GM12878 (cell line): ENCODE measurements around the gene CLK4. TPM values are rescaled to one million over a fixed set of nuclear protein-coding genes. Genes with fewer than 3 reads are reported as not detected.

ENCODE experiments used
- ATAC-seq: fragments of 200-7000 bp; cut with Tn5 transposase; 3 replicates; pipeline ENCODE4 v1.9.1; 2020; ENCODE audit warnings: mild to moderate bottlenecking, moderate library complexity
- BruUV-seq: library from RNA; stranded (reverse); fragments of 400-500 nt; replicated peaks from 2 replicates; lab custom pipeline; 2021; lab: Mats Ljungman, UMichigan
- CTCF ChIA-PET: fragments of 300-600 bp; sonication (Branson Sonifier 250); formaldehyde crosslinking; extraction: SDS; loops from one replicate; lab custom pipeline; 2021; ENCODE audit warnings: inconsistent platforms; lab: Yijun Ruan, JAX
- POLR2A ChIA-PET: fragments of 350-600 bp; formaldehyde crosslinking; extraction: SDS; loops from one replicate; lab custom pipeline; 2021; ENCODE audit warnings: inconsistent platforms; lab: Charles Lee
- RAD21 ChIA-PET: fragments of 300-600 bp; sonication (Branson Sonifier 250); formaldehyde crosslinking; loops from one replicate; lab custom pipeline; 2023; ENCODE audit warnings: antibody characterized with exemption; ENCODE audit not compliant: unreplicated experiment; lab: Charles Lee
- SMC1A ChIA-PET: fragments of 300-600 bp; sonication (Branson Sonifier 250); formaldehyde crosslinking; loops from one replicate; lab custom pipeline; 2023; ENCODE audit not compliant: unreplicated experiment, uncharacterized antibody; lab: Charles Lee
- DNase-seq: peaks from one replicate; pipeline ENCODE4 v3.0.0-alpha.2; 2011; ENCODE audit warnings: low read depth, low spot score
- FAIRE-seq: peaks from 3 replicates; lab custom pipeline; 2011; peaks lifted over from hg19 to GRCh38; lab: Jason Lieb, UNC
- H2AFZ ChIP-seq: 2 replicates; pipeline ENCODE4 v1.6.0; 2011; ENCODE audit warnings: low read depth, low read length, control low read depth; ENCODE audit not compliant: control insufficient read depth
- H3K27ac ChIP-seq: 2 replicates; pipeline ENCODE4 v1.5.1; 2011; ENCODE audit warnings: control low read depth; ENCODE audit not compliant: control insufficient read depth, insufficient read depth
- H3K27me3 ChIP-seq, 2 experiments: replicated peaks in 1 of 2; 2 replicates each; pipeline versions ENCODE4 v1.6.0 to v1.6.1; 2011; ENCODE audit warnings: low read length in 1 of 2; ENCODE audit not compliant: control insufficient read depth in 2 of 2, insufficient read depth in 2 of 2
- H3K36me3 ChIP-seq, 2 experiments: 2 replicates each; pipeline ENCODE4 v1.5.1; 2011; ENCODE audit warnings: low read length in 1 of 2; ENCODE audit not compliant: control insufficient read depth in 2 of 2, insufficient read depth in 2 of 2
- H3K4me1 ChIP-seq: 2 replicates; pipeline ENCODE4 v1.6.1; 2011; ENCODE audit warnings: mild to moderate bottlenecking, low read length, moderate library complexity, mixed read lengths; ENCODE audit not compliant: control insufficient read depth, insufficient read depth
- H3K4me2 ChIP-seq: 2 replicates; pipeline ENCODE4 v1.6.0; 2011; ENCODE audit warnings: control low read depth; ENCODE audit not compliant: control insufficient read depth, insufficient read depth
- H3K4me3 ChIP-seq: fragments of 200-600 bp; sonication (generic); 2 replicates; pipeline ENCODE4 v1.5.1; 2016
- H3K79me2 ChIP-seq: 2 replicates; pipeline ENCODE4 v1.6.0; 2011; ENCODE audit warnings: low read length; ENCODE audit not compliant: control insufficient read depth, insufficient read depth
- H3K9ac ChIP-seq: 2 replicates; pipeline ENCODE4 v1.8.0; 2011; ENCODE audit warnings: low read length, control low read depth, mixed read lengths; ENCODE audit not compliant: control insufficient read depth, insufficient read depth
- H3K9me3 ChIP-seq: replicated peaks from 3 replicates; pipeline ENCODE4 v1.5.1; 2011; ENCODE audit warnings: mild to moderate bottlenecking, low read length; ENCODE audit not compliant: control insufficient read depth, insufficient read depth
- H4K20me1 ChIP-seq: 2 replicates; pipeline ENCODE4 v1.6.0; 2011; ENCODE audit not compliant: control insufficient read depth, insufficient read depth
- ELK1 ChIP-seq: IDR thresholded peaks from 2 replicates; pipeline ENCODE4 v1.6.1; 2012; ENCODE audit warnings: low read depth, low read length, improper control_type of control experiment
- FOXM1 ChIP-seq: IDR thresholded peaks from 2 replicates; pipeline ENCODE4 v1.6.1; 2012; ENCODE audit warnings: low read depth, mild to moderate bottlenecking, inconsistent platforms, low read length, moderate library complexity
- GABPA ChIP-seq: IDR thresholded peaks from 2 replicates; pipeline ENCODE4 v1.6.1; 2014; ENCODE audit warnings: antibody characterized with exemption, low read depth, mild to moderate bottlenecking, inconsistent platforms
- IRF3 ChIP-seq: fragments of 450-650 bp; IDR thresholded peaks from 2 replicates; pipeline ENCODE4 v1.6.1; 2014; ENCODE audit warnings: mild to moderate bottlenecking
- POLR2AphosphoS5 ChIP-seq: IDR thresholded peaks from 2 replicates; pipeline ENCODE4 v1.6.1; 2011; ENCODE audit warnings: mild to moderate bottlenecking, low read length, inconsistent platforms
- RB1 ChIP-seq: fragments of 450-650 bp; formaldehyde crosslinking; IDR thresholded peaks from 2 replicates; pipeline ENCODE4 v1.6.1; 2017; ENCODE audit warnings: mild to moderate bottlenecking, borderline replicate concordance
- REST ChIP-seq: IDR thresholded peaks from 2 replicates; pipeline ENCODE4 v1.6.1; 2012; ENCODE audit warnings: mild to moderate bottlenecking, low read depth, low read length
- WGBS: methylation state at CpG from one replicate; pipeline ENCODE4 v1.1.6; 2016; ENCODE audit warnings: low lambda C conversion rate; ENCODE audit not compliant: insufficient replicate concordance, insufficient coverage; ENCODE audit errors: missing lambda C conversion rate; 5-methylcytosine and 5-hydroxymethylcytosine counted together
- in situ Hi-C: fragments of 300-500 bp; cut with MboI; formaldehyde crosslinking; loops from 9 replicates; pipeline ENCODE4 v1.14.3; 2018; ENCODE audit warnings: mixed read lengths
- intact Hi-C: fragments of 100-400 bp; cut with micrococcal nuclease; formaldehyde crosslinking; loops from one replicate; pipeline ENCODE4 v1.14.2; 2022; ENCODE audit not compliant: unreplicated experiment
- polyA plus RNA-seq, 11 experiments: library from polyadenylated mRNA; depleted of rRNA in 4 of 11; unstranded in 6 of 11; stranded (reverse) in 5 of 11; fragments of >200 nt; fragmentation: Nextera tagmentation in 4 of 11; fragmentation: Illumina TruSeq in 1 of 11; extraction: Ambion mirVana in 4 of 11; extraction: Trizol in 1 of 11; gene quantifications; 1 replicate in 1 of 11; 2 replicates in 10 of 11; pipeline versions ENCODE4 v1.2.1 to v1.2.3, GENCODE V29; 2011 to 2016; ENCODE audit warnings: inconsistent platforms in 2 of 11, missing spikeins in 2 of 11, low read depth in 1 of 11
- total RNA-seq, 4 experiments: library from RNA; depleted of rRNA in 3 of 4; stranded (reverse); fragments of >200 nt in 3 of 4; fragmentation: Illumina TruSeq in 1 of 4; extraction: Trizol in 1 of 4; gene quantifications; 2 replicates each; pipeline versions ENCODE4 v1.2.1 to v1.2.3, GENCODE V29; 2013 to 2021

CLK4 gene
- total and polyA plus RNA-seq, 10 of the 15 experiments (the other 5 are each of a cell fraction or from before 2014, with no cell fraction given) = 13.6 to 47.9 (median 19.1) TPM

GRCh38 chr5:178661836-178662540 is 35.1 kb upstream of the CLK4 start:
- in situ Hi-C loops (no loop called here), intact Hi-C loops (no loop called here)
- Histone ChIP-seq H3K4me1 (no peaks in the 10 kb centered on the region), H3K79me2 (no peaks in the 10 kb centered on the region), H3K4me3 (no peak overlapping the region), H3K36me3 (no peaks in the 10 kb centered on the region), H3K9ac (no peak overlapping the region), H3K27me3 (no peaks in the 10 kb centered on the region), H2AFZ (no peak overlapping the region), H3K9me3 (peaks cover 4% of the 10 kb centered on the region; the same call in 2 of the 3 replicates), H4K20me1 (no peaks in the 10 kb centered on the region), H3K27ac (no peak overlapping the region), H3K4me2 (no peak overlapping the region)
- ChIA-PET RAD21 (no interaction called here), POLR2A (no interaction called here), SMC1A (no interaction called here), CTCF (no interaction called here)
- DNase-seq (no peak), ATAC-seq (no peak), FAIRE-seq (no peak)
- WGBS = 58% methylated on average over 21 of the region's 21 CpGs
- TF ChIP-seq ELK1 (no peak), IRF3 (no peak), GABPA (no peak), FOXM1 (no peak), REST (no peak), RB1 (no peak), POLR2AphosphoS5 (no peak)
- BruUV-seq = no TSS peak
